GM23248 (cell line): Measurements from ENCODE around the gene APC2.

Experiments used
- EZH2 ChIP-seq: fragments of 200-600 bp; sonication (generic); IDR thresholded peaks from 2 replicates; pipeline ENCODE4 v1.6.1; 2018; ENCODE audit warnings: antibody characterized with exemption, mild to moderate bottlenecking; ENCODE audit not compliant: insufficient read depth, poor library complexity, severe bottlenecking
- EZH2phosphoT487 ChIP-seq: fragments of 200-600 bp; sonication (generic); IDR thresholded peaks from 2 replicates; pipeline ENCODE4 v1.6.1; 2018; ENCODE audit warnings: antibody characterized with exemption, moderate library complexity, mild to moderate bottlenecking, low read depth; ENCODE audit not compliant: insufficient read depth

- TF ChIP-seq EZH2phosphoT487 (no peak), EZH2 (no peak)
Observed at GRCh38 chr19:1467215-1467489, 17.2 kb downstream of the APC2 start.
